Neutrophil (primary cell): ENCODE results near the gene ATF1.

Experiments used
- H3K27ac ChIP-seq: fragments of 200-600 bp; sonication (generic); 2 replicates; pipeline ENCODE4 v1.5.1; 2016; ENCODE audit warnings: mild to moderate bottlenecking, moderate library complexity
- H3K27me3 ChIP-seq: fragments of 200-600 bp; sonication (generic); 2 replicates; pipeline ENCODE4 v1.6.0; 2016; ENCODE audit warnings: mild to moderate bottlenecking
- H3K36me3 ChIP-seq: fragments of 200-600 bp; sonication (generic); 2 replicates; pipeline ENCODE4 v1.5.1; 2017
- H3K4me1 ChIP-seq, 2 experiments: fragments of 200-600 bp in 1 of 2; sonication (generic) in 1 of 2; 1 replicate in 1 of 2; 2 replicates in 1 of 2; pipeline versions ENCODE4 v1.5.1 to v1.6.1; 2013 to 2016; ENCODE audit warnings: low read depth in 1 of 2, low read length in 1 of 2, mild to moderate bottlenecking in 1 of 2, moderate library complexity in 1 of 2; ENCODE audit not compliant: control insufficient read depth in 1 of 2, insufficient read depth in 1 of 2
- H3K4me3 ChIP-seq, 2 experiments: fragments of 200-600 bp in 1 of 2; sonication (generic) in 1 of 2; 1 replicate in 1 of 2; 2 replicates in 1 of 2; pipeline ENCODE4 v1.5.1; 2013 to 2016; ENCODE audit warnings: low read depth in 1 of 2, low read length in 1 of 2, mild to moderate bottlenecking in 1 of 2, moderate library complexity in 1 of 2
- H3K9me3 ChIP-seq: fragments of 200-600 bp; sonication (generic); 2 replicates; pipeline ENCODE4 v1.5.1; 2016
- CTCF ChIP-seq: fragments of 200-600 bp; sonication (generic); IDR thresholded peaks from 2 replicates; pipeline ENCODE4 v1.5.1; 2016; ENCODE audit warnings: antibody characterized with exemption

ATF1 gene

GRCh38 chr12:50723865-50724264 is 40.0 kb upstream of the ATF1 start:
- Histone ChIP-seq H3K4me1 (no peaks in the 10 kb centered on the region), H3K27me3 (no peaks in the 10 kb centered on the region), H3K9me3 (no peaks in the 10 kb centered on the region), H3K4me3 (no peak overlapping the region), H3K27ac (no peak overlapping the region), H3K36me3 (peaks cover 99% of the 10 kb centered on the region)
- no peak for TF ChIP-seq CTCF

- H3K36me3 ChIP-seq: peaks cover 99% of the 10 kb centered on the region
- no peak overlapping the region for H3K27ac ChIP-seq
- no peak for TF ChIP-seq CTCF
- H3K27me3 ChIP-seq: no peaks in the 10 kb centered on the region
- H3K4me1 ChIP-seq: no peaks in the 10 kb centered on the region
- no peaks in the 10 kb centered on the region for H3K9me3 ChIP-seq
- H3K4me3 ChIP-seq: no peak overlapping the region
Measured at GRCh38 chr12:50725011-50725942, 38.6 kb upstream of the ATF1 start.

DNA sequence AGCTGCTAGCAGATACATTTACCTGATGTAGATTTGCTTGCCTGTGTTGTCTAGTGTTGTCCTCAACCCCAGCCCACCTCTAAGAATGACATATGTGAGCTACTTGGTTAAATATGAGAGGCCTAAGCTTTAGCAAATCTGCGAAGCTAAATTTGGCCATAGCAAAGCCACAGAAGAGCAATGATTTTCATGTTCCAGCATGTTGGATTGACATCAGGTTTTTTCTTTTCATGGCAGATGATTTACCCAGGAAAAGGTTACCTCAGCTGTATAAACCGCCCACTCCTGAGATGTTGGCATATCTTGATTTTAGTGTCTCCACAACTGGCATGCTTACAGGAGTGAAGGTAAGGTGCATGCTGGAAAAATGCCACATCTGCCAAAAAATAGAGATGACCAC is 36.4 kb upstream of the ATF1 start:
- no peak overlapping the region for H3K27ac ChIP-seq
- TF ChIP-seq CTCF: no peak
- H3K4me3 ChIP-seq: no peak overlapping the region
- H3K27me3 ChIP-seq: no peaks in the 10 kb centered on the region
- H3K9me3 ChIP-seq: no peaks in the 10 kb centered on the region
- H3K36me3 ChIP-seq: peaks cover 99% of the 10 kb centered on the region
- H3K4me1 ChIP-seq: no peaks in the 10 kb centered on the region

- no peak overlapping the region for H3K4me3 ChIP-seq
- H3K36me3 ChIP-seq: peaks cover 99% of the 10 kb centered on the region
- TF ChIP-seq CTCF: no peak
- H3K9me3 ChIP-seq: no peaks in the 10 kb centered on the region
- no peaks in the 10 kb centered on the region for H3K27me3 ChIP-seq
- H3K4me1 ChIP-seq: no peaks in the 10 kb centered on the region
- no peak overlapping the region for H3K27ac ChIP-seq
Measured at GRCh38 chr12:50728417-50728816, 35.5 kb upstream of the ATF1 start.

- Histone ChIP-seq H3K4me1 (no peaks in the 10 kb centered on the region), H3K4me3 (no peak overlapping the region), H3K36me3 (peaks cover 99% of the 10 kb centered on the region), H3K27ac (no peak overlapping the region), H3K27me3 (no peaks in the 10 kb centered on the region), H3K9me3 (no peaks in the 10 kb centered on the region)
- no peak for TF ChIP-seq CTCF
Measured at GRCh38 chr12:50728841-50729240, 35.1 kb upstream of the ATF1 start.
